GM19438 (cell line): ENCODE measurements around the gene NET1.
"Not testable (repeated sequence)": the region's sequence is repeated elsewhere in the genome, so short reads cannot be mapped to it uniquely, and the experiment has no call there.

Experiments
- ATAC-seq: cut with Tn5 transposase; IDR thresholded peaks from one replicate; pipeline ENCODE4 v1.9.1; 2021; ENCODE audit warnings: low read depth; ENCODE audit not compliant: unreplicated experiment

NET1 gene

GRCh38 chr10:5396556-5397300 lies 15.6 kb upstream of the NET1 start:
- ATAC-seq = no peak

DNA sequence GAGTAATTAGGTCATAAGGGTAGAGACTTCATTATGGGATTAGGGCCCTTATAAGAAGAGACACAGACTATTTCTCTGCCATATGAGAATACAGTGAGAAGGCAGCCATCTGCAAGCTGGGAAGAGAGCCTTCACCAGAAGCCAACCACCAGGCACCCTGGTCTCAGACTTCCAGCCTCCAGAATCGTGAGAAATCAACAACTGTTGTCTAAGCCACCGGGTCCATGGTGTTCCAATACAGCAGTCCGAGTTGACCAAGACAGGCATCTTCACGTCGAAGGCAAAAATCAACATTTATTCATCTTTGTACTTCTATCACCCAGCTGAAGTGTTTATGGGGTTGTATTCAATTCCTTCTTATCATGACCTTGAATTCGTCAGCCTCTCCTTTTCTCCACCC lies 13.0 kb upstream of the NET1 start:
- ATAC-seq = no peak

- ATAC-seq = no peak
These were observed 11.7 kb upstream of the NET1 start for GRCh38 chr10:5400468-5401240.

GRCh38 chr10:5402798-5403197 lies 9.6 kb upstream of the NET1 start:
- no peak for ATAC-seq

- ATAC-seq = no peak
These were observed 7.9 kb upstream of the NET1 start, which contains the start of gene TUBAL3 for GRCh38 chr10:5404208-5405041. TSS of gene TUBAL3 (minus strand) at chr10:5404828. CDS start at chr10:5404792, 36 bp downstream.

DNA sequence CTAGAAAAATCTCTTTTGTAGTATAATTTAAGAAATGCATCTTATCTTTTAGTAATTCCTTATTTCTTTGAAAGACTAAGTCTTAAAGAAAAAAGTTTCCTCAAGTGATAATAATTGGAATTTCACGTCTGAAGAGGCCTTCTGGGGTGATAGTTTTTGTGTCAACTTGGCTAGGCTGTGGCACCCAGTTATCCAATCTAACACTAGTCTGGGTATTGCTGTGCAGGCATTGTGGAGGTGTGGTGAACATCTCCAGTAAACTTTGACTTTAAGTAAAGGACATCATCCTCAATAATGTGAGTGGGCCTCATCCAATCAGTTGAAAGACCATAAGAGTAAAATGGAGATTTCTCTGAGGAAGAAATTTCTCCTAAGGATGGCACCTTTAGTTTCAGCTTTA lies 5.4 kb upstream of the NET1 start:
- ATAC-seq = no peak

- not testable (repeated sequence) for ATAC-seq
These were observed 1.6 kb upstream of the NET1 start for GRCh38 chr10:5410787-5411186.

- ATAC-seq = no peak
These were observed 448 bp upstream of the NET1 start for GRCh38 chr10:5411941-5412276.

GRCh38 chr10:5413012-5413938 lies 918 bp downstream of the NET1 start:
- no peak for ATAC-seq

- no peak for ATAC-seq
These were observed 4.6 kb downstream of the NET1 start for GRCh38 chr10:5416981-5417380.

GRCh38 chr10:5418584-5418983 lies 6.2 kb downstream of the NET1 start:
- ATAC-seq = no peak

- no peak for ATAC-seq
These were observed 7.2 kb downstream of the NET1 start for GRCh38 chr10:5419466-5420094.

GRCh38 chr10:5423771-5424170 lies 11.4 kb downstream of the NET1 start:
- ATAC-seq = no peak

DNA sequence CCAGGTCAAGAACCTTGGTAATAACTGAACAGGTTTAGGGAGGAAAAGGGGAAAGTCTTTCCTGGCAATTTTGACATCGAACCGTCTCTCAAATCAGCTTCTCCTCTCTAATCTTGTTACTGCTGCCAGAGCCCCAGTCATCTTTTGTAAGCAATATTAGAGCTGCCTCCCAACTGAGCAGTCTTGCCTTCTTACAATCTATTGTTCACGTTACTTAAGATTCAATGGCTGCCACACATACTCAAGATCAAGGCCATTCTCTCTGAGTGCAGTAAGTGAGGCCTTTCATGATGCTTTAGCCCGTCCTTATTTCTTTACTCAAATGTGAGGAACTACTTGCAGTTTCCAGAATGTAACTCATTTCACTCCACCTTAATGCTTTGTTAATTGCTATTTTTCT lies 12.4 kb downstream of the NET1 start:
- ATAC-seq = no peak

- no peak for ATAC-seq
These were observed 15.8 kb downstream of the NET1 start for GRCh38 chr10:5428133-5428532.

DNA sequence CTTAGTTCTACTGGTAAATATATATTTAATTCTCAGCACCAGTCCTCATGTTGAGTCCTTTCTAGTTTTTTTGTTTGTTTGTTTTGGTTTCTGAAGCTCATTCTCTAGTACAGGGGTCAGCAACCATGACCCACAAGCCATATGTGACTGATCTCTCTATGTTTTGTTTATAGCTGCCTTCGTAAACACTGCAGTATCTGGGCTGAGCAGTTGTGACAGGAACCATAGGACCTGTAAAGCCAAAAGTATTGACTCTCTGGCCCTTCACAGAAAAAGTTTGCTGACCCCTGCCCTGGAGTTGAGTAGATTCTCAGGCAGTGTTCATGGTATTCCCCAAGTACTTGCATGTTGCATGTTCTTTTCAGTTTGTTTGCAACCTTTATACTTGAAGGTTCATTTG lies 20.8 kb downstream of the NET1 start:
- ATAC-seq = no peak

DNA sequence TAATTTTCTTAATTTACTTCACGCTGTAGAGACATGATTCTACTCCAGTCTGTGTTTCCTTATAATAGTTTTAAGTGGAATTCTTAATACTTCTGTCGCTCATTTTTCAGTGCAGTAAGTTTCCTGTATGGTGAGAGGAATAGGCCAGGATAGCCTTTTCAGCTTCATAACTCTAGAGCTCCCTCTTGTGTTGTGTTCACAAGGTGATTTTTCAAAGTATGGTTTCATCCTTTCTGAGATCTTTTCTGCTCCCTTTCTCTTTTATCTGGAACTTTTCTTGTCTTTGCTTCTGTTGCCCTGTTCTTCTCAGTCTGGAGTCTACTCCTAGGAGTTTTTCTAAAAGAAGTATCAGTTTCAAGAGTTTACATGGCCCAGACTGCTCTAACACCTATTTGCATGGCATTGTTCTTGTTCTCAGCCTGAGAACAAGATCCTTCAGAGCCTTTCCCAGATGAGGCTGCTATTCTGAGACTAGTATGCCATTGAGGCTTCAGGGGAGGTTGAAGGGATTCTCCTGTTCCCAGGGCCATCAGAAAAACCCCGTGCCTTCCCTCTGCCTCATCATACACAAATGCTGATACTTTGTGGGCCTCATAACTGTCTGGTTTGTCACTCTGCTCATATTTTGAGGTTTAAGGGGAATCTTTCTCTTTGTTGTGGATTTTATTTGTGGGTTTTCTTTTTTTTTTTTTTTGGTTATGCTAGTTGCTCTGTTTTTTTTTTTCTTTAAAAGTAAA lies 21.8 kb downstream of the NET1 start:
- no peak for ATAC-seq

DNA sequence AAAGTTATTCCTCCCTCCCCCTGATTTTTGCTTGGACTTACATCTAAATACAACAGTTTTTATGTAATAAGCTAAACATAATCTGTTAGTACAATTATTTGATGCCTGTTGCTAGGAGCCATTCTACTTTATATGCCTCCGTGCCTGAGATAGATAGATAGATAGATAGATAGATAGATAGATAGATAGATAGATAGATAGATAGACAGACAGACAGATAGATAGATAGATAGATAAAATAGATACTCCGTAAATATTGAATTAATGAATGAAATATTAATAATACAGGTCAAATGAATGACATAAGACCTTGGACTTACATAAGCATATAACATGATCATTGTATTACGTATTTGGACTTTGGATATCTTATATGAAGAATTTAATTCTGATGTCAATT lies 23.0 kb downstream of the NET1 start:
- ATAC-seq = no peak

DNA sequence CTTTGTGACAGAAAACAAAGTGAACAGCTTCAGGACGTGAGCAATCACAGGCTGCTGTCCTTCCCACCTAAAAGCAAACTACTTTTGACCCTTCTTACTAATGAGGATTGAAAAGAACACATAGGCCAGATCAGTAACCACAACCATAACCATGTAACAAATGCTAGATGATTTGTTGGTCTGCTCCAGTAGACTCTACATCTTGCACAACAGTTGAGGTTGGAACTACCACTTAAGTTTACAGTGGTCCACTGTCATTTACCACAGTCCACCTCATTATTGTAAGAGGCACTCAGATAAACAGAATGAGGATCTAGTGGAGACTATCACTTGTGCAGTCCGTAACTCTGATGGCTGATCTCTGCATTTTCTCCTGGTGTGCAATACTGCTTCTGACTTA lies 27.8 kb downstream of the NET1 start:
- no peak for ATAC-seq
